Natural killer cell (primary cell): ENCODE data around the gene UNC119. TPM values are rescaled to one million over a fixed set of nuclear protein-coding genes. Genes with fewer than 3 reads are reported as not detected.

Source experiments
- ATAC-seq, 3 donors: fragments of 150-1000 bp in 2 of 3; fragments of 200-7000 bp in 1 of 3; cut with Tn5 transposase; 1 replicate in 1 of 3; 2 replicates in 2 of 3; pipeline ENCODE4 v1.10.0; 2021; ENCODE audit warnings: mild to moderate bottlenecking in 2 of 3, moderate library complexity in 2 of 3
- DNase-seq, 2 donors: peaks; one replicate each; pipeline versions ENCODE4 v3.0.0 to v3.0.0-alpha.2; 2013 to 2021; ENCODE audit warnings: mixed read lengths in 1 of 2
- H3K27ac ChIP-seq: one replicate; pipeline ENCODE4 v1.5.1; 2013; ENCODE audit warnings: mild to moderate bottlenecking, low read length
- H3K27me3 ChIP-seq: one replicate; pipeline ENCODE4 v1.6.1; 2013; ENCODE audit warnings: low read length; ENCODE audit not compliant: control insufficient read depth, insufficient read depth
- H3K36me3 ChIP-seq: one replicate; pipeline ENCODE4 v1.6.1; 2013; ENCODE audit warnings: low read length; ENCODE audit not compliant: control insufficient read depth, insufficient read depth
- H3K4me1 ChIP-seq: one replicate; pipeline ENCODE4 v1.6.1; 2013; ENCODE audit warnings: low read length; ENCODE audit not compliant: control insufficient read depth, insufficient read depth
- H3K4me3 ChIP-seq: one replicate; pipeline ENCODE4 v1.5.1; 2013; ENCODE audit warnings: low read length
- H3K9me3 ChIP-seq: one replicate; pipeline ENCODE4 v1.6.1; 2013; ENCODE audit warnings: low read length; ENCODE audit not compliant: control insufficient read depth, insufficient read depth
- H3K27ac Mint-ChIP-seq, 2 donors: one replicate each; pipeline ENCODE4 v1.8.0; 2022; ENCODE audit warnings: mild to moderate bottlenecking in 2 of 2, mixed read lengths in 2 of 2, moderate library complexity in 1 of 2
- H3K27me3 Mint-ChIP-seq, 2 donors: one replicate each; pipeline ENCODE4 v1.8.0; 2022; ENCODE audit warnings: low read depth in 2 of 2, mixed read lengths in 2 of 2
- H3K36me3 Mint-ChIP-seq: one replicate; pipeline ENCODE4 v1.8.0; 2022; ENCODE audit warnings: mixed read lengths
- H3K4me1 Mint-ChIP-seq, 2 donors: one replicate each; pipeline ENCODE4 v1.8.0; 2022; ENCODE audit warnings: mixed read lengths in 2 of 2
- H3K4me3 Mint-ChIP-seq: one replicate; pipeline ENCODE4 v1.8.0; 2022; ENCODE audit warnings: mild to moderate bottlenecking, moderate library complexity, mixed read lengths
- H3K9me3 Mint-ChIP-seq, 2 donors: one replicate each; pipeline ENCODE4 v1.8.0; 2022; ENCODE audit warnings: mixed read lengths in 2 of 2
- WGBS: methylation state at CpG from one replicate; pipeline ENCODE4 v1.1.7; 2013; ENCODE audit warnings: missing lambda C conversion rate; ENCODE audit not compliant: insufficient coverage; 5-methylcytosine and 5-hydroxymethylcytosine counted together
- intact Hi-C: fragments of 100-400 bp; cut with micrococcal nuclease; formaldehyde crosslinking; loops from one replicate; pipeline ENCODE4 v1.14.2; 2022
- total RNA-seq, 4 donors: library from RNA; stranded (reverse); fragments of 120-200 nt in 1 of 4; gene quantifications; one replicate each; pipeline versions ENCODE4 v1.2.3 to v1.2.4, GENCODE V29; 2013 to 2022
- TF ChIP-seq, protein P1 (sequence below): fragments of 200-600 bp; IDR thresholded peaks from one replicate; pipeline ENCODE4 v1.8.0; 2022; ENCODE audit warnings: antibody characterized with exemption

Gene UNC119
- total RNA-seq, 3 donors from 2014 or later (not counting 1 experiment from before 2014, with no cell fraction given), result 79.1 to 106 (median 79.3) TPM

DNA sequence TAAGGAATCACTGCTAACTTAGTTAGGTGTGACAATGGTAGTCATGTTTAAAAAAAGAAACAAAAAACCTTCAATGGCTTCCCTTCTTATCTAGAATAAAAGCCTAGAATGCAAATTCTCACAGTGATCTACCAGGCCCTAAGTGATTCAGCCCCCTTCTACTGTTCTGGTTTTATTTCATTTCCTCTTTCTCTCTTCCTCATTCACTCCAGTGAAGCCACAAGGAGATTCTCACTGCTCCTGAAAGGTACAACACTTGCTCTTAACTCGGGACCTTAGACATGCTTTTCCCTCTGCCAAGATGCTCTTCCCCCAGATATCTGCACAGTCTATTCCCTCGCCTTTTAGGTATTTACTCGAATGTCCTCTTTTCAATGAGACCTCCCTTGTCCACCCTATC, 15.2 kb upstream of the UNC119 start:
- H3K4me3 Mint-ChIP-seq, result no peak overlapping the region
- peaks cover 44 to 49% of the 10 kb centered on the region in 2 donors for H3K4me1 Mint-ChIP-seq
- no peak overlapping the region for H3K27ac ChIP-seq
- ATAC-seq (no peak), DNase-seq (peak in 1 of 2 donors; percentile 4)
- intact Hi-C loops, result no loop called here
- no peak overlapping the region for H3K4me3 ChIP-seq
- TF ChIP-seq, protein P1, sequence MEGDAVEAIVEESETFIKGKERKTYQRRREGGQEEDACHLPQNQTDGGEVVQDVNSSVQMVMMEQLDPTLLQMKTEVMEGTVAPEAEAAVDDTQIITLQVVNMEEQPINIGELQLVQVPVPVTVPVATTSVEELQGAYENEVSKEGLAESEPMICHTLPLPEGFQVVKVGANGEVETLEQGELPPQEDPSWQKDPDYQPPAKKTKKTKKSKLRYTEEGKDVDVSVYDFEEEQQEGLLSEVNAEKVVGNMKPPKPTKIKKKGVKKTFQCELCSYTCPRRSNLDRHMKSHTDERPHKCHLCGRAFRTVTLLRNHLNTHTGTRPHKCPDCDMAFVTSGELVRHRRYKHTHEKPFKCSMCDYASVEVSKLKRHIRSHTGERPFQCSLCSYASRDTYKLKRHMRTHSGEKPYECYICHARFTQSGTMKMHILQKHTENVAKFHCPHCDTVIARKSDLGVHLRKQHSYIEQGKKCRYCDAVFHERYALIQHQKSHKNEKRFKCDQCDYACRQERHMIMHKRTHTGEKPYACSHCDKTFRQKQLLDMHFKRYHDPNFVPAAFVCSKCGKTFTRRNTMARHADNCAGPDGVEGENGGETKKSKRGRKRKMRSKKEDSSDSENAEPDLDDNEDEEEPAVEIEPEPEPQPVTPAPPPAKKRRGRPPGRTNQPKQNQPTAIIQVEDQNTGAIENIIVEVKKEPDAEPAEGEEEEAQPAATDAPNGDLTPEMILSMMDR, result no peak
- no peaks in the 10 kb centered on the region for H3K27me3 Mint-ChIP-seq
- H3K9me3 Mint-ChIP-seq, result no peaks in the 10 kb centered on the region
- WGBS, result 60% methylated on average over 3 of the region's 3 CpGs
- H3K27me3 ChIP-seq, result no peaks in the 10 kb centered on the region
- H3K4me1 ChIP-seq, result peaks cover 24% of the 10 kb centered on the region
- H3K9me3 ChIP-seq, result no peaks in the 10 kb centered on the region
- H3K27ac Mint-ChIP-seq, result peak overlapping the region; percentile 28 to 59
- peaks cover 12% of the 10 kb centered on the region for H3K36me3 ChIP-seq
- no peaks in the 10 kb centered on the region for H3K36me3 Mint-ChIP-seq

DNA sequence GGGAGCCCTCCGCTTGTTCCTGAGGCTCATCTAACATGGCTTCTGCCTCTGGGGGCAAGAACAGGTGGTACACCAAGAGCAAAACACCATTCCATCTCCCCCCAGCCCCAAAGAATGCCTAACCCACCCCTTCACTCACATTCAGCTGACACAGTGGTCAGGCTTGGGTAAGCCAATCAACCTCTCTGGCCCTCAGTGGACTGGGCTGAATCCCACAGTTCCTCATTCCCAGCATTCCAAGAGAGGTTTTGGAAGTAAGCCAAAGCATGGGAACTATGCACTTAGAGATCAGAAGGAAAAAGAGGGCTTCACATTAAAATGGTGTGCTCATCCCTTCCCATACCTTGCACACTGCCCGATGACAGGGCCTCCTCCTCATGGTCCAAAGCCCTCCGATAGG, 11.1 kb upstream of the UNC119 start:
- peaks cover 3% of the 10 kb centered on the region for H3K4me1 ChIP-seq
- H3K4me3 ChIP-seq, result no peak overlapping the region
- H3K9me3 Mint-ChIP-seq, result no peaks in the 10 kb centered on the region
- DNase-seq (no peak), ATAC-seq (no peak)
- H3K27ac Mint-ChIP-seq, result no peak overlapping the region
- no peaks in the 10 kb centered on the region for H3K36me3 Mint-ChIP-seq
- H3K36me3 ChIP-seq, result peaks cover 35% of the 10 kb centered on the region
- peaks cover 14 to 19% of the 10 kb centered on the region in 2 donors for H3K4me1 Mint-ChIP-seq
- H3K27me3 Mint-ChIP-seq, result no peaks in the 10 kb centered on the region
- TF ChIP-seq, protein P1, result no peak
- H3K27me3 ChIP-seq, result no peaks in the 10 kb centered on the region
- H3K4me3 Mint-ChIP-seq, result no peak overlapping the region
- H3K27ac ChIP-seq, result no peak overlapping the region
- intact Hi-C loops, result no loop called here
- WGBS, result 94% methylated on average over 3 of the region's 3 CpGs
- no peaks in the 10 kb centered on the region for H3K9me3 ChIP-seq

DNA sequence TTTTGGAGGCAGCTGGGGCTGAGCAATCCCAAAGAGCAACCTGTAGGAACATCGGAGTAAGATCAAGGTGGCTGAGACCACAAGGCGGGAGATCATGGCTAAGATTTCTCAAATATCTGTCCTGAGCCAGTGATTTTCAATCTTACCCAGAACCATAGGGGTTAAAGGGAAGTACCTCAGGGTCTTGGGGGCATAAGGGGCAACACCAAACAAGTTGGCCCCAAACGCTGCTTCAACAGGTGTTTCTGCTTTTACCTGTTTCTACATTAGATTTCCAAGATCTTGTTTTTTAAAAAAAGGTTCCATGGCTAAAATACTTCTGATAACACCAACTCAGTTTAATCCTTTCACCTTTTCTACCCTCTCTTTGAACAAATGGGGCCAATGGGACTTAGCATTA, 2.6 kb upstream of the UNC119 start:
- TF ChIP-seq, protein P1, result no peak
- peaks cover 26% of the 10 kb centered on the region for H3K4me1 ChIP-seq
- Mint-ChIP-seq H3K27me3 (no peaks in the 10 kb centered on the region), H3K27ac (no peak overlapping the region), H3K4me1 (peaks cover 26 to 36% of the 10 kb centered on the region in 2 donors), H3K4me3 (no peak overlapping the region), H3K9me3 (no peaks in the 10 kb centered on the region), H3K36me3 (peaks cover 17% of the 10 kb centered on the region)
- WGBS, result 92% methylated on average over 3 of the region's 3 CpGs
- DNase-seq (no peak), ATAC-seq (no peak)
- intact Hi-C loops, result no loop called here
- no peaks in the 10 kb centered on the region for H3K9me3 ChIP-seq
- H3K27ac ChIP-seq, result no peak overlapping the region
- H3K27me3 ChIP-seq, result no peaks in the 10 kb centered on the region
- peaks cover 62% of the 10 kb centered on the region for H3K36me3 ChIP-seq
- H3K4me3 ChIP-seq, result no peak overlapping the region

DNA sequence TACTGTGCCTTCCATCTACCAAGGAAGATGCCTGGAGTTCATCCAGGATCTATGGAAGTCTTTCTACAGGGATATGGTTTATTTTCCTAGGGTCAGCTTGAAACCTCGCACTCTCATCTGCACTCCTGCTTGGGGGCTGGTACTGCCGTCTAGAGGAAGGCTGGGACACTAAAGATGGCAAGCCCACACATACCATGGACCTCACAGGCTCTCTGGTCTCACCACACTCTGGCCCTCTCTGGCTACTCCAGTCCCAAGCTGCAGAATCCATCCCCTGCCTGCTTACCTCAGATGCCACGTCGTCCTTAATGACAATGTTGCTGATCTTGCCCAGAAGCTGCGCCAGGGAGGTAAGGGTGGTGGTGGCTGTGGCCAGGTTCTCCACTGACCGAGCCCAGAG, 2.1 kb upstream of the UNC119 start:
- Mint-ChIP-seq H3K36me3 (peaks cover 17% of the 10 kb centered on the region), H3K4me1 (peaks cover 27 to 40% of the 10 kb centered on the region in 2 donors)

More for the DNA sequence above, 2.1 kb upstream of the UNC119 start:
- no peak overlapping the region for H3K27ac ChIP-seq
- Mint-ChIP-seq H3K9me3 (no peaks in the 10 kb centered on the region), H3K27me3 (no peaks in the 10 kb centered on the region), H3K27ac (no peak overlapping the region), H3K4me3 (no peak overlapping the region)
- no peak for ATAC-seq
- peak in 1 of 2 donors; percentile 27 for DNase-seq
- TF ChIP-seq, protein P1, result no peak
- 96% methylated on average over 6 of the region's 6 CpGs for WGBS
- peaks cover 30% of the 10 kb centered on the region for H3K4me1 ChIP-seq
- intact Hi-C loops, result no loop called here
- H3K4me3 ChIP-seq, result no peak overlapping the region
- H3K27me3 ChIP-seq, result no peaks in the 10 kb centered on the region
- no peaks in the 10 kb centered on the region for H3K9me3 ChIP-seq
- H3K36me3 ChIP-seq, result peaks cover 57% of the 10 kb centered on the region
